OCI-LY7 (cell line): ENCODE measurements around the gene MTNR1B. TPM values are rescaled to one million over a fixed set of nuclear protein-coding genes. Genes with fewer than 3 reads are reported as not detected.

Experiments used
- BruUV-seq: library from RNA; stranded (reverse); fragments of 400-500 nt; replicated peaks from 2 replicates; lab custom pipeline; 2021; lab: Mats Ljungman, UMichigan
- CTCF ChIA-PET: fragments of 300-600 bp; sonication (Branson Sonifier 250); formaldehyde crosslinking; loops from one replicate; lab custom pipeline; 2022; ENCODE audit warnings: antibody characterized with exemption; ENCODE audit not compliant: unreplicated experiment; lab: Charles Lee
- POLR2A ChIA-PET: fragments of 300-600 bp; sonication (Branson Sonifier 250); formaldehyde crosslinking; loops from one replicate; lab custom pipeline; 2022; ENCODE audit warnings: antibody characterized with exemption; lab: Charles Lee
- DNase-seq: peaks from one replicate; pipeline ENCODE4 v3.0.0-alpha.2; 2015; ENCODE audit warnings: low spot score
- H2AFZ ChIP-seq: fragments of 200-600 bp; sonication (generic), shearing (Covaris generic); 2 replicates; pipeline ENCODE4 v1.6.1; 2014; ENCODE audit warnings: mild to moderate bottlenecking, antibody characterized with exemption, low read length, moderate library complexity
- H3K27ac ChIP-seq: fragments of 200-600 bp; sonication (generic); 2 replicates; pipeline ENCODE4 v1.5.1; 2014; ENCODE audit warnings: mixed run types, low read depth, mild to moderate bottlenecking, moderate library complexity, low read length, inconsistent platforms; ENCODE audit not compliant: poor library complexity, severe bottlenecking
- H3K36me3 ChIP-seq: fragments of 200-600 bp; sonication (generic); 2 replicates; pipeline ENCODE4 v1.6.1; 2014; ENCODE audit warnings: mild to moderate bottlenecking, antibody characterized with exemption, low read length, moderate library complexity, mixed read lengths; ENCODE audit not compliant: insufficient read depth
- H3K4me1 ChIP-seq: fragments of 200-600 bp; sonication (generic); 2 replicates; pipeline ENCODE4 v1.5.1; 2014; ENCODE audit warnings: mild to moderate bottlenecking, low read length; ENCODE audit not compliant: insufficient read depth, poor library complexity, severe bottlenecking
- H3K4me2 ChIP-seq: fragments of 200-600 bp; sonication (generic); 2 replicates; pipeline ENCODE4 v1.6.1; 2014; ENCODE audit warnings: mild to moderate bottlenecking, low read length
- H3K4me3 ChIP-seq: fragments of 200-600 bp; sonication (generic); 2 replicates; pipeline ENCODE4 v1.5.1; 2014; ENCODE audit warnings: mild to moderate bottlenecking, low read depth, low read length; ENCODE audit not compliant: poor library complexity, severe bottlenecking
- H3K79me2 ChIP-seq: fragments of 200-600 bp; sonication (generic); 2 replicates; pipeline ENCODE4 v1.6.1; 2016; ENCODE audit warnings: low read depth, mild to moderate bottlenecking, low read length, moderate library complexity, mixed read lengths; ENCODE audit not compliant: insufficient read depth
- H3K9me2 ChIP-seq: fragments of 200-600 bp; sonication (generic); 2 replicates; pipeline ENCODE4 v1.6.1; 2016; ENCODE audit warnings: mild to moderate bottlenecking, low read length, mixed read lengths; ENCODE audit not compliant: insufficient read depth
- H3K9me3 ChIP-seq: fragments of 200-600 bp; sonication (generic); 2 replicates; pipeline ENCODE4 v1.6.1; 2014; ENCODE audit warnings: mild to moderate bottlenecking, mixed run types, low read length, mixed read lengths
- H4K20me1 ChIP-seq: fragments of 200-600 bp; sonication (generic); 2 replicates; pipeline ENCODE4 v1.6.1; 2014; ENCODE audit warnings: mild to moderate bottlenecking, antibody characterized with exemption, low read length, moderate library complexity, mixed read lengths; ENCODE audit not compliant: insufficient read depth
- CTCF ChIP-seq: fragments of 200-600 bp; sonication (generic); conservative IDR thresholded peaks from 2 replicates; pipeline ENCODE4 v1.5.1; 2014; ENCODE audit warnings: mild to moderate bottlenecking, antibody characterized with exemption, low read length, moderate library complexity, mixed read lengths
- EZH2phosphoT487 ChIP-seq: fragments of 200-600 bp; sonication (generic); IDR thresholded peaks from 2 replicates; pipeline ENCODE4 v1.6.1; 2018; ENCODE audit warnings: low read depth, borderline replicate concordance, mild to moderate bottlenecking, mixed run types, antibody characterized with exemption, low read length, moderate library complexity, mixed read lengths
- intact Hi-C: fragments of 100-400 bp; cut with micrococcal nuclease; formaldehyde crosslinking; loops from one replicate; pipeline ENCODE4 v1.10.0; 2022; ENCODE audit not compliant: unreplicated experiment
- total RNA-seq, 2 experiments: library from RNA; depleted of rRNA in 1 of 2; stranded (reverse); fragments of >200 nt in 1 of 2; shearing (Covaris generic) in 1 of 2; gene quantifications; 2 replicates each; pipeline ENCODE4 v1.2.3, GENCODE V29; 2014 to 2022

MTNR1B gene
- total RNA-seq, 2 experiments from 2014 or later: not detected

GRCh38 chr11:92979176-92979575 lies 9.7 kb downstream of the MTNR1B start:
- Histone ChIP-seq H3K4me2 (no peak overlapping the region), H2AFZ (no peak overlapping the region), H3K79me2 (no peaks in the 10 kb centered on the region), H3K4me1 (no peaks in the 10 kb centered on the region), H3K9me2 (no peaks in the 10 kb centered on the region), H4K20me1 (no peaks in the 10 kb centered on the region), H3K9me3 (no peaks in the 10 kb centered on the region), H3K36me3 (no peaks in the 10 kb centered on the region), H3K27ac (no peak overlapping the region), H3K4me3 (no peak overlapping the region)
- ChIA-PET POLR2A (no interaction called here), CTCF (no interaction called here)
- no peak for DNase-seq
- TF ChIP-seq CTCF (no peak), EZH2phosphoT487 (no peak)
- intact Hi-C loops: no loop called here
- no TSS peak for BruUV-seq

GRCh38 chr11:92980312-92980711 lies 10.9 kb downstream of the MTNR1B start:
- ChIA-PET POLR2A (no interaction called here), CTCF (no interaction called here)
- BruUV-seq: no TSS peak
- no peaks in the 10 kb centered on the region for H3K9me3 ChIP-seq
- DNase-seq: no peak
- H3K9me2 ChIP-seq: no peaks in the 10 kb centered on the region
- H3K4me3 ChIP-seq: no peak overlapping the region
- H3K4me1 ChIP-seq: no peaks in the 10 kb centered on the region
- no peak overlapping the region for H3K4me2 ChIP-seq
- no peak overlapping the region for H2AFZ ChIP-seq
- no peak overlapping the region for H3K27ac ChIP-seq
- TF ChIP-seq CTCF: no peak
- TF ChIP-seq EZH2phosphoT487: no peak
- no peaks in the 10 kb centered on the region for H3K79me2 ChIP-seq
- no peaks in the 10 kb centered on the region for H4K20me1 ChIP-seq
- H3K36me3 ChIP-seq: no peaks in the 10 kb centered on the region
- intact Hi-C loops: no loop called here

GRCh38 chr11:92981508-92982043 lies 12.1 kb downstream of the MTNR1B start:
- Histone ChIP-seq H2AFZ (no peak overlapping the region), H3K4me2 (no peak overlapping the region), H3K4me1 (no peaks in the 10 kb centered on the region), H3K9me3 (no peaks in the 10 kb centered on the region), H3K9me2 (no peaks in the 10 kb centered on the region), H3K4me3 (no peak overlapping the region), H3K27ac (no peak overlapping the region), H3K36me3 (no peaks in the 10 kb centered on the region), H3K79me2 (no peaks in the 10 kb centered on the region), H4K20me1 (no peaks in the 10 kb centered on the region)
- BruUV-seq: no TSS peak
- POLR2A ChIA-PET: interaction anchor here (0.6 kb wide), 2 partner anchors 18 to 869 kb away, joined by 3 to 5 read pairs; partner anchors contain the start of gene VSTM5
- CTCF ChIA-PET: no interaction called here
- intact Hi-C loops: no loop called here
- DNase-seq: no peak
- TF ChIP-seq EZH2phosphoT487: no peak
- TF ChIP-seq CTCF: no peak
